ENCODE measurements around the gene AP1G2. TPM values are rescaled to one million over a fixed set of nuclear protein-coding genes. Genes with fewer than 3 reads are reported as not detected.

AP1G2 gene
- total and polyA plus RNA-seq, 4 experiments from 2014 or later: 65.7 to 498 (median 300) TPM

- intact Hi-C loops (cut with micrococcal nuclease): no loop called here
- Mint-ChIP-seq H3K27me3 (no peaks in the 10 kb centered on the region), H3K4me3 (no peak overlapping the region), H3K36me3 (peaks cover 0 to 3% of the 10 kb centered on the region in 2 donors), H3K9me3 (peaks cover 0 to 2% (median 0%) of the 10 kb centered on the region in 8 donors), H3K4me1 (no peaks in the 10 kb centered on the region), H3K27ac (no peak overlapping the region)
- no peak for DNase-seq
- Histone ChIP-seq H3K4me3 (ENCODE audit: low read length in 2 of 2) (no peak overlapping the region), H3K36me3 (ENCODE audit: insufficient read depth, low read length) (no peaks in the 10 kb centered on the region), H3K27ac (ENCODE audit: low read depth, low read length) (no peak overlapping the region), H3K9me3 (ENCODE audit: control insufficient read depth in 1 of 2, low read length in 2 of 2) (no peaks in the 10 kb centered on the region), H3K27me3 (ENCODE audit: insufficient read depth, low read length) (no peaks in the 10 kb centered on the region), H3K4me1 (ENCODE audit: insufficient read depth, low read length) (no peaks in the 10 kb centered on the region)
- CTCF ChIA-PET (ENCODE audit: partially characterized antibody): no interaction called here
- POLR2A ChIA-PET (ENCODE audit: partially characterized antibody): no interaction called here
Measured at GRCh38 chr14:23517650-23518326, 49.8 kb downstream of the AP1G2 start.

- Mint-ChIP-seq H3K4me3 (peak overlapping the region in 1 of 8 donors; percentile 34), H3K27ac (peak overlapping the region in 1 of 7 donors; percentile 53), H3K9me3 (peaks cover 0 to 2% (median 0%) of the 10 kb centered on the region in 8 donors), H3K4me1 (peaks cover 2 to 11% (median 6%) of the 10 kb centered on the region in 4 donors), H3K27me3 (no peaks in the 10 kb centered on the region), H3K36me3 (peaks cover 0 to 4% of the 10 kb centered on the region in 2 donors)
- no peak for DNase-seq
- Histone ChIP-seq H3K36me3 (ENCODE audit: insufficient read depth, low read length) (no peaks in the 10 kb centered on the region), H3K4me3 (ENCODE audit: low read length in 2 of 2) (no peak overlapping the region), H3K27ac (ENCODE audit: low read depth, low read length) (no peak overlapping the region), H3K27me3 (ENCODE audit: insufficient read depth, low read length) (no peaks in the 10 kb centered on the region), H3K4me1 (ENCODE audit: insufficient read depth, low read length) (peaks cover 5% of the 10 kb centered on the region), H3K9me3 (ENCODE audit: control insufficient read depth in 1 of 2, low read length in 2 of 2) (no peaks in the 10 kb centered on the region)
- ChIA-PET POLR2A (ENCODE audit: partially characterized antibody) (no interaction called here), CTCF (ENCODE audit: partially characterized antibody) (no interaction called here)
- intact Hi-C loops (cut with micrococcal nuclease): no loop called here
Measured at GRCh38 chr14:23514644-23514957, 53.0 kb downstream of the AP1G2 start.

- Mint-ChIP-seq H3K4me3 (peak overlapping the region in 1 of 8 donors; percentile 34), H3K9me3 (peaks cover 0 to 2% (median 0%) of the 10 kb centered on the region in 8 donors), H3K27me3 (no peaks in the 10 kb centered on the region), H3K4me1 (peaks cover 2 to 11% (median 6%) of the 10 kb centered on the region in 4 donors), H3K27ac (peak overlapping the region in 3 of 7 donors; percentile 0 to 53 (median 10)), H3K36me3 (peaks cover 0 to 6% of the 10 kb centered on the region in 2 donors)
- DNase-seq: no peak
- H3K27ac ChIP-seq (ENCODE audit: low read depth, low read length): no peak overlapping the region
- H3K36me3 ChIP-seq (ENCODE audit: insufficient read depth, low read length): no peaks in the 10 kb centered on the region
- peaks cover 5% of the 10 kb centered on the region for H3K4me1 ChIP-seq (ENCODE audit: insufficient read depth, low read length)
- intact Hi-C loops (cut with micrococcal nuclease): no loop called here
- POLR2A ChIA-PET (ENCODE audit: partially characterized antibody): no interaction called here
- H3K9me3 ChIP-seq (ENCODE audit: control insufficient read depth in 1 of 2, low read length in 2 of 2): no peaks in the 10 kb centered on the region
- CTCF ChIA-PET (ENCODE audit: partially characterized antibody): no interaction called here
- H3K4me3 ChIP-seq (ENCODE audit: low read length in 2 of 2): no peak overlapping the region
- H3K27me3 ChIP-seq (ENCODE audit: insufficient read depth, low read length): no peaks in the 10 kb centered on the region
Measured at GRCh38 chr14:23513818-23514643, 53.6 kb downstream of the AP1G2 start.

GRCh38 chr14:23513005-23513817, 54.4 kb downstream of the AP1G2 start:
- peaks cover 0 to 6% of the 10 kb centered on the region in 2 donors for H3K36me3 Mint-ChIP-seq
- H3K27ac ChIP-seq (ENCODE audit: low read depth, low read length): no peak overlapping the region
- peaks cover 5% of the 10 kb centered on the region for H3K4me1 ChIP-seq (ENCODE audit: insufficient read depth, low read length)
- peaks cover 0 to 2% (median 0%) of the 10 kb centered on the region in 8 donors for H3K9me3 Mint-ChIP-seq
- peak overlapping the region in 1 of 8 donors; percentile 26 for H3K4me3 Mint-ChIP-seq
- peak overlapping the region in 3 of 7 donors; percentile 0 to 26 (median 10) for H3K27ac Mint-ChIP-seq
- CTCF ChIA-PET (ENCODE audit: partially characterized antibody): no interaction called here
- no peaks in the 10 kb centered on the region for H3K27me3 ChIP-seq (ENCODE audit: insufficient read depth, low read length)
- no peak overlapping the region for H3K4me3 ChIP-seq (ENCODE audit: low read length in 2 of 2)
- H3K4me1 Mint-ChIP-seq: peaks cover 2 to 11% (median 6%) of the 10 kb centered on the region in 4 donors
- no peak for DNase-seq
- H3K27me3 Mint-ChIP-seq: no peaks in the 10 kb centered on the region
- intact Hi-C loops (cut with micrococcal nuclease): no loop called here
- H3K36me3 ChIP-seq (ENCODE audit: insufficient read depth, low read length): no peaks in the 10 kb centered on the region
- no peaks in the 10 kb centered on the region for H3K9me3 ChIP-seq (ENCODE audit: control insufficient read depth in 1 of 2, low read length in 2 of 2)
- POLR2A ChIA-PET (ENCODE audit: partially characterized antibody): no interaction called here

- Mint-ChIP-seq H3K27ac (peak overlapping the region in 3 of 7 donors; percentile 21 to 62 (median 52)), H3K4me1 (peaks cover 2 to 11% (median 6%) of the 10 kb centered on the region in 4 donors), H3K4me3 (peak overlapping the region; percentile 71 to 89 (median 82)), H3K9me3 (peaks cover 0 to 2% (median 0%) of the 10 kb centered on the region in 8 donors), H3K27me3 (no peaks in the 10 kb centered on the region), H3K36me3 (peaks cover 0 to 6% of the 10 kb centered on the region in 2 donors)
- Histone ChIP-seq H3K9me3 (ENCODE audit: control insufficient read depth in 1 of 2, low read length in 2 of 2) (no peaks in the 10 kb centered on the region), H3K36me3 (ENCODE audit: insufficient read depth, low read length) (no peaks in the 10 kb centered on the region), H3K27me3 (ENCODE audit: insufficient read depth, low read length) (no peaks in the 10 kb centered on the region), H3K27ac (ENCODE audit: low read depth, low read length) (no peak overlapping the region), H3K4me3 (ENCODE audit: low read length in 2 of 2) (no peak overlapping the region), H3K4me1 (ENCODE audit: insufficient read depth, low read length) (peaks cover 5% of the 10 kb centered on the region)
- ChIA-PET POLR2A (ENCODE audit: partially characterized antibody) (no interaction called here), CTCF (ENCODE audit: partially characterized antibody) (no interaction called here)
- DNase-seq: peak in 3 of 5 donors; percentile 1 to 3 (median 2)
- intact Hi-C loops (cut with micrococcal nuclease): no loop called here
Measured at GRCh38 chr14:23512156-23512555, 55.4 kb downstream of the AP1G2 start.

Other genes starting within 250 kb of the AP1G2 start
- 100 to 1,000 TPM; 194 to 196 TPM for gene PABPN1, start 246.3 kb downstream of the AP1G2 start, total RNA-seq
- 100 to 1,000 TPM in 1 of 2 donors, 10 to 100 TPM in 1; 91.7 to 125 TPM for gene PABPN1, start 246.3 kb downstream of the AP1G2 start, polyA plus RNA-seq
- gene SLC22A17, start 214.9 kb downstream of the AP1G2 start, total RNA-seq: 10 to 100 TPM; 19.8 to 21.1 TPM
- 1 to 10 TPM; 2.9 to 3.9 TPM for gene SLC22A17, start 214.9 kb downstream of the AP1G2 start, polyA plus RNA-seq
- gene EFS, start 202.6 kb downstream of the AP1G2 start, total RNA-seq: not detected
- gene EFS, start 202.6 kb downstream of the AP1G2 start, polyA plus RNA-seq: not detected
- gene IL25, start 195.0 kb downstream of the AP1G2 start, total RNA-seq: not detected
- not detected for gene IL25, start 195.0 kb downstream of the AP1G2 start, polyA plus RNA-seq
- not detected for gene CMTM5, start 190.7 kb downstream of the AP1G2 start, total RNA-seq
- gene CMTM5, start 190.7 kb downstream of the AP1G2 start, polyA plus RNA-seq: not detected
- gene MYH6, start 159.5 kb downstream of the AP1G2 start, total RNA-seq: not detected
- gene MYH6, start 159.5 kb downstream of the AP1G2 start, polyA plus RNA-seq: not detected
- not detected for gene MYH7, start 132.1 kb downstream of the AP1G2 start, total RNA-seq
- gene MYH7, start 132.1 kb downstream of the AP1G2 start, polyA plus RNA-seq: not detected
- 10 to 100 TPM; 60.7 to 63.5 TPM for gene NGDN, start 98.1 kb downstream of the AP1G2 start, total RNA-seq
- 10 to 100 TPM; 61.0 to 95.1 TPM for gene NGDN, start 98.1 kb downstream of the AP1G2 start, polyA plus RNA-seq
- under 1 TPM; 0.35 to 0.36 TPM for gene ZFHX2, start 16.0 kb downstream of the AP1G2 start, total RNA-seq
- not detected for gene ZFHX2, start 16.0 kb downstream of the AP1G2 start, polyA plus RNA-seq
- 10 to 100 TPM; 25.6 to 26.2 TPM for gene THTPA, start 11.5 kb downstream of the AP1G2 start, total RNA-seq
- gene THTPA, start 11.5 kb downstream of the AP1G2 start, polyA plus RNA-seq: 10 to 100 TPM; 10.9 to 15.5 TPM
- not detected for gene JPH4, start 11.0 kb upstream of the AP1G2 start, total RNA-seq
- under 1 TPM in 1 of 2 donors, not detected in 1; 0.08 TPM for gene JPH4, start 11.0 kb upstream of the AP1G2 start, polyA plus RNA-seq
- gene DHRS2, start 68.6 kb upstream of the AP1G2 start, total RNA-seq: not detected
- not detected for gene DHRS2, start 68.6 kb upstream of the AP1G2 start, polyA plus RNA-seq